Activated T-helper 1 cell treated with anti-CD3 and anti-CD28 coated beads, Interleukin-12 subunit alpha, Interleukin-12 subunit beta, Interleukin-2, Interleukin-4 antibody, amounts not matched to agents 30 ng/mL and 10 ng/mL and 1 ng/mL, durations not matched to agents 14 hours and 24 hours and 36 hours (primary cell): ENCODE measurements around the gene PKD1L1. TPM values are rescaled to one million over a fixed set of nuclear protein-coding genes. Genes with fewer than 3 reads are reported as not detected.
A peak's percentile ranks its signal among the peaks of the same experiment; 100 is the strongest.

ENCODE experiments used
- DNase-seq: peaks from one replicate; pipeline ENCODE4 v3.0.0; 2021; ENCODE audit warnings: low spot score
- H3K27ac Mint-ChIP-seq: one replicate; pipeline ENCODE4 v1.8.0; 2021; ENCODE audit warnings: mild to moderate bottlenecking, mixed read lengths
- H3K27me3 Mint-ChIP-seq: one replicate; pipeline ENCODE4 v1.8.0; 2022; ENCODE audit warnings: mild to moderate bottlenecking, moderate library complexity, mixed read lengths; ENCODE audit not compliant: insufficient read depth
- H3K36me3 Mint-ChIP-seq: one replicate; pipeline ENCODE4 v1.8.0; 2021; ENCODE audit warnings: low read depth, mixed read lengths
- H3K4me1 Mint-ChIP-seq: one replicate; pipeline ENCODE4 v1.8.0; 2021; ENCODE audit warnings: low read depth, mixed read lengths
- H3K4me3 Mint-ChIP-seq: one replicate; pipeline ENCODE4 v1.8.0; 2021; ENCODE audit warnings: mild to moderate bottlenecking, moderate library complexity, mixed read lengths
- H3K9me3 Mint-ChIP-seq: one replicate; pipeline ENCODE4 v1.8.0; 2021; ENCODE audit warnings: mixed read lengths
- intact Hi-C: fragments of 100-400 bp; cut with micrococcal nuclease; formaldehyde crosslinking; loops from one replicate; pipeline ENCODE4 v1.15.1; 2024
- total RNA-seq: library from RNA; stranded (reverse); gene quantifications from 2 replicates; pipeline ENCODE4 v1.2.3, GENCODE V29; 2022

The PKD1L1 gene
- total RNA-seq, 1 donor from 2014 or later = not detected

DNA sequence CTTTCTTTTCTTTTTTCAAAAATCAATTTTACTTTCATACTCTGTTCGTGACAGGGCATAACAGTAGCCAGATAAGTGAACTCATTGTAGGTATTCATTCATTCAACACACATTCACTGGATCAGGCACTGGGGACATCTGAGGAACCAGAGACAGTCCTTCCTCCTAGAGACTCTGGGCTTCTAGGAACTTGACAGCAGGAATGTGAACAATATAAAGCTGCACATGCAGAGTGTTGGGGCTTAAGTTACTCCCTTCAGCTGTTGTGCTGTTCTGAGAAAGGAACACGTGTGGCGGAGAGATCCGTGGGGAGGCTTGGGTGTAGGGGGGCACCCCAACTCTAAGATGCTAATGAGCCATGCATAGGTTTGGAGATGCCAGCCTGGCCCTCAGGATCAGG is 120.4 kb downstream of the PKD1L1 start:
- Mint-ChIP-seq H3K9me3 (no peaks in the 10 kb centered on the region), H3K4me1 (no peaks in the 10 kb centered on the region), H3K4me3 (no peak overlapping the region), H3K36me3 (no peaks in the 10 kb centered on the region), H3K27me3 (peaks cover 2% of the 10 kb centered on the region), H3K27ac (no peak overlapping the region)
- DNase-seq = no peak
- intact Hi-C loops = no loop called here

DNA sequence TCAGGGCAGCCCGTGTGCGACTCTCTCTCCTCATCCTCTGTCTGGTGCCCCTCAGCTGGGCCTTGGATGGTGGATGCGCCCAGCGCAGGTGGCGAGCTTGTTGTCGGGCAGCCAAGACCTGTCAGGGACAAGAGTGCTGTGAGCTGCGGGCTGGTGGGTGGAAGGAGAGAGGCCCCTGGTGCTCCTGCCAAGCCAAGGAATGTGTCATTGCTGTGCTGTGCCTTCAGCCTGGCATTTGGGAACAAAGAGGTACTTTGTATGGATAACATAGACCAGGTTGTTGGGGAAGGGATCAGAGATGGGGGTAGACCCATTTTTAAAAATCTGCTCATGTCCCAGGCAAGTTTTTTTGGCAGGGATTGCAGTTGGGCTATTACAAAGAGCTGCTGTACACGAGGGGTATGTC is 120.9 kb downstream of the PKD1L1 start:
- intact Hi-C loops = no loop called here
- Mint-ChIP-seq H3K27ac (no peak overlapping the region), H3K4me1 (no peaks in the 10 kb centered on the region), H3K4me3 (no peak overlapping the region), H3K9me3 (no peaks in the 10 kb centered on the region), H3K36me3 (no peaks in the 10 kb centered on the region), H3K27me3 (peaks cover 2% of the 10 kb centered on the region)
- no peak for DNase-seq

GRCh38 chr7:47826754-47827153 is 121.5 kb downstream of the PKD1L1 start:
- H3K27me3 Mint-ChIP-seq = peaks cover 2% of the 10 kb centered on the region

DNA sequence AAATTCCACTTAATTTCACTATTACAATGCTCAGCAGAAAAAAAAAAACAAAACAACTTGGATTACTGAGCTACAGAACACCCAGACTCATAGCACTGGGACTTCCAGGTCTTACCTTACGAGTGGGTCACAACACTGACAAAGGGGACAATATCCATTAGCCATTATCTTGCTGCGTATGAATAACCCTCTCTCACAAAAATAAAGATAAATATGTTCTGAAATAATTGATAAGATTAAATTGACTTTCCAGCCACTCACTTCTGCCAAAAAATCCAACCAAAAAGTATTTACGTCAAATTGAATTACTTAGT is 128.7 kb downstream of the PKD1L1 start:
- Mint-ChIP-seq H3K4me1 (no peaks in the 10 kb centered on the region), H3K36me3 (no peaks in the 10 kb centered on the region), H3K27ac (no peak overlapping the region), H3K27me3 (no peaks in the 10 kb centered on the region), H3K9me3 (no peaks in the 10 kb centered on the region), H3K4me3 (no peak overlapping the region)
- no peak for DNase-seq
- intact Hi-C loops = loop anchor here (1.0 kb wide), 1 partner anchor 375 kb away; no protein-coding TSS in a partner anchor

More at GRCh38 chr7:47826754-47827153, 121.5 kb downstream of the PKD1L1 start:
- intact Hi-C loops = no loop called here
- Mint-ChIP-seq H3K4me3 (no peak overlapping the region), H3K9me3 (no peaks in the 10 kb centered on the region), H3K36me3 (no peaks in the 10 kb centered on the region), H3K27ac (no peak overlapping the region), H3K4me1 (no peaks in the 10 kb centered on the region)
- no peak for DNase-seq

DNA sequence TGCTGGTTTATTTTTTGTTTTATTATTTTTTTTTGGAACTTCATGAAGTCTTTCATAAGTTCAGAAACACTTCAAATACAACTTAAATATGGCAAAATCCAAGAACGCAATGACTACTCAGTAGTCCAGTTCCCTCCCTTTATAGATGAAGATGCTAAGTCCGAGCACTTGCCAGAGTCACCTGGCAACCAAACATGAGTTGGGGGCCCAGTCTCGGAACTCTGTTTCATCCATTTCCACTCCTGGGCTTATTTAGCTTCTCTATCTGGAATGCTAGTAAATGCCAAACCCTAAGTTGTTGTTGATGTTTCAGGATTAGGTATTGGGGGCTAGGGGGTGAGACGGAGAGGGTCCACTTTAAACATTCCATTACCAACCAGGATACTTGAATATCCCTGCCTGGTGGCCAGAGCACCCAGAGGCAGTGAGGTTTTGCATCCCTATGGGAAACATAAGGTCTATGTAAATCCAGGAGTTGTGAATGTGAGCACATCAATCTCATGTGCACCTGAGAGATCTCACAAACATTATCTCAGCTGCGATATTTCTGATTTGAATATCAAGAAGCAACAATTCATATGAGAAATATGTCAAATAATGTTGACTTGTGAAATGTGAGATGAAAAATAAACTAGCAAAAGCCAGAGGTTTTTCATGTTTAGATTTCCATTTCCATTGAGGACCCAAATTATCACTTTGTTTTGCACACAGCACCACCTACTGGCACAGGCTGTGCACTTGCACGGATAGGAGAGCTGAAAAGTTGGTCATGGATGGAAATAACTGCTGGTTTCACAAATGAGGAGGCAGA is 129.3 kb downstream of the PKD1L1 start:
- no peaks in the 10 kb centered on the region for H3K4me1 Mint-ChIP-seq
- intact Hi-C loops = loop anchor here (1.0 kb wide), 1 partner anchor 375 kb away; no protein-coding TSS in a partner anchor
- no peak overlapping the region for H3K27ac Mint-ChIP-seq

DNA sequence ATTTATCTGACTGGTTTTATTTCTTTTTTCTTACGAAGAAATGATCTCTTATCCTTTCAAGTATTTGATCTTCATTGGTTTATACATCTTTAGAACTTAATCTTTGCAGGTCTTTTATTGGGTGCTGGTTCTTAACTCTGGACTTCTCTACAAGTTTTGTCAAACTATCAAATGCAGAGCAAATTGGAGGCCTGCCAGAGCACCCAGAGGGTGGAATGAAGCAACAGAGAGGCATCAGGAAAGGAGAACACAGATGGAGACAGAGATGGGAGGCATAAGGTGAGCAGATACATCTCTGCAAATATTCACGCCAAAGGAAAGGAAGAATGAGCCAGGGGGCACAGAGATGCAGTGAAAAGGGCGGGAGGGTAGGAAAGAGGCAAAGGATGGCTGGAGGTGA is 130.3 kb downstream of the PKD1L1 start:
- H3K4me3 Mint-ChIP-seq = no peak overlapping the region
- no peak for DNase-seq
- no peaks in the 10 kb centered on the region for H3K9me3 Mint-ChIP-seq
- H3K36me3 Mint-ChIP-seq = no peaks in the 10 kb centered on the region
- intact Hi-C loops = no loop called here
- no peaks in the 10 kb centered on the region for H3K27me3 Mint-ChIP-seq
- H3K4me1 Mint-ChIP-seq = no peaks in the 10 kb centered on the region
- no peak overlapping the region for H3K27ac Mint-ChIP-seq

More for the DNA sequence above, 129.3 kb downstream of the PKD1L1 start:
- DNase-seq = peak; percentile 2
- no peaks in the 10 kb centered on the region for H3K9me3 Mint-ChIP-seq
- no peaks in the 10 kb centered on the region for H3K27me3 Mint-ChIP-seq
- no peak overlapping the region for H3K4me3 Mint-ChIP-seq
- no peaks in the 10 kb centered on the region for H3K36me3 Mint-ChIP-seq

GRCh38 chr7:47816647-47817046 is 131.6 kb downstream of the PKD1L1 start:
- intact Hi-C loops = no loop called here
- Mint-ChIP-seq H3K9me3 (no peaks in the 10 kb centered on the region), H3K27me3 (no peaks in the 10 kb centered on the region), H3K4me3 (no peak overlapping the region), H3K36me3 (no peaks in the 10 kb centered on the region), H3K27ac (no peak overlapping the region), H3K4me1 (no peaks in the 10 kb centered on the region)
- DNase-seq = no peak

- intact Hi-C loops = no loop called here
- Mint-ChIP-seq H3K36me3 (no peaks in the 10 kb centered on the region), H3K4me3 (no peak overlapping the region), H3K27ac (no peak overlapping the region), H3K4me1 (no peaks in the 10 kb centered on the region), H3K27me3 (no peaks in the 10 kb centered on the region), H3K9me3 (no peaks in the 10 kb centered on the region)
- DNase-seq = no peak
These were observed 132.4 kb downstream of the PKD1L1 start for GRCh38 chr7:47815867-47816266.

DNA sequence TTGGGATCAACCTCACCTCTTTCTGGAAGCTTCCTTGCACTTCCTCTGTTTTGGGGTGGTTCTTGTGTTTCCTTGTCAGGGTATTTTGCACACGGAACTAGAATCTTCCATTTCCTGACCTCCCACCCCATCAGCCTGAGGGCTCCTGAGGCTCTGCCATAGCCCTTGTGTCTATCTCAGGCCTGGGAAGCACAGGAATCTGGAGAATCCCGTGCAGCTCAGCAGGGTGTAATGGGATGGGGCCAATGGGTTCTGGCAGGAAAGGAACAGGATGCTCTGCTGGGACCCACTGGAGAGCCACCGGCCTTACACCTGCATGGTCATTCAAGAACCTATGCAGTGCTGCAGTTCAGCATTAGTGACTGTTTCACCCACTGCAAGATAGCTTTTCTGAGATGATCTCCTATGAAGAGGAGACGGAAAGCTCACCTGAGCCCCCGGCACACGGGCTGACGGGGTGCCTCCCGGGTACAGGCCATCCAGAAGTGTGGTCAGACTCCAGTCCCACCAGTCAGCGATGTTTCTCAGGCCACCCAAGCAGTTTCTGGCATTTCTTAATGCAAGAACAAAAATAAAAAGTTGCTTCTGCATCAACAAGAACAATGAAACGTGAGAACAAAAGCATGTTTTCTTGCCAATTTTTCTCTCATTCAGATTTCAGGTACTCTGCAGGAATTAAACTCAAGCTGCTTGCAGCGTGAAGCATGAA is 133.2 kb downstream of the PKD1L1 start:
- no peaks in the 10 kb centered on the region for H3K9me3 Mint-ChIP-seq
- H3K36me3 Mint-ChIP-seq = no peaks in the 10 kb centered on the region
- no peak overlapping the region for H3K27ac Mint-ChIP-seq
- no peak overlapping the region for H3K4me3 Mint-ChIP-seq
- H3K4me1 Mint-ChIP-seq = no peaks in the 10 kb centered on the region
- no peaks in the 10 kb centered on the region for H3K27me3 Mint-ChIP-seq
- no peak for DNase-seq
- intact Hi-C loops = no loop called here

DNA sequence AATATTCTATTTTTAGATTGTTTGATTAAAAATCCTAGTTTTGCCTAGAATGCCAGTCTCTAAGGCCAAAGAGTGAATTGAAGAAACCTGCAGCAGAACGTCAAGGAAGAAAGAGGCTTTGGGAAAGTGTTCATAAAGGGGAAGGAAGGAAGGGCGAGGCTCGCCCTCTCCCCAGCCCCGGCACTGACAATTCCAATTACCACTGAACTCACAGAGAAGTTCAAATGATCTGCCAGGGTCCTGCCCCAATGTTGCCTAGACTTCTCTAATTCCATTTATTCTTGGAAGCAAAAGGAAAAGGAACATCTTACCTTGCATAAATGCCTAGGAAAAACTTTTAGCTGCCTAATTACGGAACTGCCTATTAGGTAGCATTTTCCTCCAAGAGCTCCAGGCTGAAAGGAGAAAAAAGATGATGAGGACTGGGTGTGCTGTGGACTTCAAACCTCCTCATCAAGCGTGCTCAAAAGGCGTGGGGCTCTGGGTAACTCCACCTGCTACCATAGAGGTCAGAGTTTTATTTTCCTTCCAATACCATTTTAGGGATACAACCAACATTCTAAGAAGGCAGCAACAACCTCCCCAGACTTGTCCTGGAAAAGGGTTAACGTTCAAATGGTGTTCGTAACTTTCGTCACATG is 134.5 kb downstream of the PKD1L1 start:
- no peak for DNase-seq
- intact Hi-C loops = no loop called here
- no peak overlapping the region for H3K27ac Mint-ChIP-seq
- H3K4me3 Mint-ChIP-seq = no peak overlapping the region
- H3K4me1 Mint-ChIP-seq = no peaks in the 10 kb centered on the region
- no peaks in the 10 kb centered on the region for H3K9me3 Mint-ChIP-seq
- no peaks in the 10 kb centered on the region for H3K36me3 Mint-ChIP-seq
- H3K27me3 Mint-ChIP-seq = no peaks in the 10 kb centered on the region

DNA sequence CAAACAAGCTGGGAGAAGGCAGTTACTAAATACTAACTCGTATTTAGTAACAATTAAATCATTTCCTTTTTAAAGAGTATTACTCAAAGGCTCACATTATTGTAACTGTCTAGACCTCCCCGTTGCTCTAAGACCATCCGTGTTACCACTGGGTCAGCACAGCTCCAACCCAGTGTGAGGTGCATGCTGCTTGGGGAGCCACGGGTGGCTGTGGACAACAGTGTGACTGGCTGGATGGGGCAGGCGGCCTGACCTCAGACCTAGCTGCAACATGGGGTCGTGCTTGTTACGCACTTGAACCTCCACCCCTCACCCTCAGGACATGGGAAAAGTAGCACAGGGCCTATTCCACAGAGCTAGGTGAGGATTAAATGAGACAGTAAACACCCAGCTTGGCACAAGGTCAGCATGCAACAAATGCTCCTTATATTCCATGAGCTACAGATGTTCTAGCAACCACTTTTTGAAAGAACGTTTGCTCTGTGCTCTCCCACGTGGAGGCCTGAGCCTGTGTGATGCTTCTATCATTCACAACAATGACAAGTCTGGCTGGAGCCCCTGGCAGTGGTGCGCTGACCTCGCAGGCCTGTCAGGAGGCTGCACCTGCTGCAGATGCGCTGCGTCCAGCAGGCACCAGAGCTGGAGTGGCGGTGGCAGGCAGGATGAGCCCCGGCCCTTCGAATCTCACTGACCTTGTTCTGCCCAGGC is 135.7 kb downstream of the PKD1L1 start:
- intact Hi-C loops = no loop called here
- no peak overlapping the region for H3K27ac Mint-ChIP-seq
- DNase-seq = no peak
- H3K36me3 Mint-ChIP-seq = no peaks in the 10 kb centered on the region
- no peaks in the 10 kb centered on the region for H3K4me1 Mint-ChIP-seq
- no peaks in the 10 kb centered on the region for H3K9me3 Mint-ChIP-seq
- H3K27me3 Mint-ChIP-seq = no peaks in the 10 kb centered on the region
- no peak overlapping the region for H3K4me3 Mint-ChIP-seq

DNA sequence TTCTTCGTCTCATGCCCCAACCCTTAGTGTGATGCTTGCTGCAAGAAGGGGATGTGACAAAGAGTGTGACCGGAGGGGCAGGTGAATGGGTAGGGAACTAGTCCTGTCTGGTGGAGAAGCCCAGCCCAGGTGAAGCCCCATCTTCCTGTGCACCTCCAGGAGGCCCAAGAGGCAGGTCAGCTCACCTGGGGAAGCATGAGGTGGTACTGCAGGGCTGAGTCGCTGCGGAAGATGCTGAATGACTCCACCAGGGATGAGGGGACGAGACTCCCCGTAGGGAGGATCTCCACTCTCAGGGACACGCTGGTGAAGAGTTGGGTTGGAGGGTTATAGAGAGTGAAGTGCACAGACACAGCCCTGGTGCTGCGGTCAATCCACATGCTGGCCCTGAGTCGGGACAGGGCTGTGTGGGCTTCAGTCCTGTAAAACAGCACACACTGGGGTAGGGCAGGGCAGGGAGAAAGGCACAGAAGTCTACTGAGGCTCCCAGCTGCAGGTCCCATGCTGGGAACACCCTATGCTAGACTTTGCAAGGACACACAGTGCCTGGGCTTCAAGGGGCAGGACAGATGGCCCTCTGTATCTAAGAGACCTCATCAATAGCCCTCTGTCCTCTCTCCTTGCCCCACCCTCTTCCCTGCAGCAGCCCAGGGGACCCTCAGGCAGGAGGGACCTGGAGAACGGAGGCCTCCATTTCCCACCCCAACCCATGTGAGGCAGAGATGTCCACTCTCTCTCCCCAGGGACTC is 136.5 kb downstream of the PKD1L1 start:
- no peaks in the 10 kb centered on the region for H3K9me3 Mint-ChIP-seq
- H3K4me3 Mint-ChIP-seq = no peak overlapping the region
- intact Hi-C loops = no loop called here
- DNase-seq = no peak
- no peaks in the 10 kb centered on the region for H3K27me3 Mint-ChIP-seq
- no peaks in the 10 kb centered on the region for H3K36me3 Mint-ChIP-seq
- no peak overlapping the region for H3K27ac Mint-ChIP-seq
- no peaks in the 10 kb centered on the region for H3K4me1 Mint-ChIP-seq
